Endothelial cell of umbilical vein (primary cell): Measurements from ENCODE around the gene NRXN3. TPM values are rescaled to one million over a fixed set of nuclear protein-coding genes. Genes with fewer than 3 reads are reported as not detected.

Experiments
- BruUV-seq: library from RNA; stranded (reverse); fragments of 400-500 nt; replicated peaks from 2 replicates; lab custom pipeline; 2021; lab: Mats Ljungman, UMichigan
- CTCF ChIA-PET: fragments of 300-600, 350-600 bp; sonication (Branson Sonifier 250); formaldehyde crosslinking; loops from one replicate; lab custom pipeline; 2021; ENCODE audit warnings: antibody characterized with exemption, inconsistent platforms; lab: Charles Lee
- POLR2A ChIA-PET: fragments of 300-600, 350-600 bp; sonication (Branson Sonifier 250); formaldehyde crosslinking; loops from one replicate; lab custom pipeline; 2021; ENCODE audit warnings: antibody characterized with exemption, inconsistent platforms; lab: Charles Lee
- DNase-seq: peaks from one replicate; pipeline ENCODE4 v3.0.0-alpha.2; 2011; ENCODE audit warnings: low read depth, low spot score
- FAIRE-seq: peaks from 2 replicates; lab custom pipeline; 2011; peaks lifted over from hg19 to GRCh38; lab: Jason Lieb, UNC
- H2AFZ ChIP-seq: 2 replicates; pipeline ENCODE4 v1.6.0; 2012; ENCODE audit warnings: low read depth, low read length, control low read depth, inconsistent platforms
- H3K27ac ChIP-seq: 2 replicates; pipeline ENCODE4 v1.5.1; 2011; ENCODE audit warnings: low read depth, mild to moderate bottlenecking, control low read depth, low read length, moderate library complexity; ENCODE audit not compliant: insufficient read depth
- H3K27me3 ChIP-seq, 2 experiments: 2 replicates each; pipeline versions ENCODE4 v1.6.0 to v1.6.1; 2011; ENCODE audit warnings: low read length in 2 of 2, mixed read lengths in 1 of 2; ENCODE audit not compliant: control insufficient read depth in 2 of 2, insufficient read depth in 2 of 2
- H3K36me3 ChIP-seq, 2 experiments: 2 replicates in 1 of 2; 3 replicates in 1 of 2; pipeline ENCODE4 v1.5.1; 2011; ENCODE audit warnings: low read length in 2 of 2, mild to moderate bottlenecking in 1 of 2, moderate library complexity in 1 of 2; ENCODE audit not compliant: control insufficient read depth in 2 of 2, insufficient read depth in 2 of 2; ENCODE audit errors: extremely low read depth in 1 of 2
- H3K4me1 ChIP-seq: 3 replicates; pipeline ENCODE4 v1.5.1; 2011; ENCODE audit warnings: mild to moderate bottlenecking, low read length; ENCODE audit not compliant: control insufficient read depth, insufficient read depth; ENCODE audit errors: extremely low read depth
- H3K4me2 ChIP-seq: 2 replicates; pipeline ENCODE4 v1.6.1; 2011; ENCODE audit warnings: low read length, control low read depth, mixed read lengths; ENCODE audit not compliant: insufficient read depth
- H3K4me3 ChIP-seq, 3 experiments: fragments of 200-600 bp in 1 of 3; sonication (generic), shearing (Covaris generic) in 1 of 3; replicated peaks in 1 of 3; 2 replicates each; pipeline ENCODE4 v1.5.1; 2011 to 2016; ENCODE audit warnings: control low read depth in 3 of 3, low read length in 3 of 3, mild to moderate bottlenecking in 2 of 3, inconsistent platforms in 1 of 3, low read depth in 1 of 3, moderate library complexity in 1 of 3; ENCODE audit not compliant: insufficient read depth in 1 of 3
- H3K79me2 ChIP-seq: 2 replicates; pipeline ENCODE4 v1.6.0; 2012; ENCODE audit warnings: low read length, inconsistent platforms; ENCODE audit not compliant: control insufficient read depth, insufficient read depth
- H3K9ac ChIP-seq: replicated peaks from 2 replicates; pipeline ENCODE3; 2011; ENCODE audit warnings: low read length, control low read depth; ENCODE audit not compliant: insufficient read depth; ENCODE audit errors: extremely low read depth
- H3K9me1 ChIP-seq: replicated peaks from 3 replicates; pipeline ENCODE4 v1.6.0; 2011; ENCODE audit warnings: mild to moderate bottlenecking, low read length; ENCODE audit not compliant: control insufficient read depth, insufficient read depth; ENCODE audit errors: extremely low read depth
- H3K9me3 ChIP-seq: replicated peaks from 2 replicates; pipeline ENCODE4 v1.5.1; 2012; ENCODE audit warnings: low read length, inconsistent platforms; ENCODE audit not compliant: control insufficient read depth, insufficient read depth
- H4K20me1 ChIP-seq: replicated peaks from 2 replicates; pipeline ENCODE3; 2011; ENCODE audit warnings: mild to moderate bottlenecking, low read length; ENCODE audit not compliant: control insufficient read depth, insufficient read depth; ENCODE audit errors: extremely low read depth
- EZH2 ChIP-seq: IDR thresholded peaks from 2 replicates; pipeline ENCODE4 v1.6.1; 2012; ENCODE audit warnings: borderline replicate concordance, low read depth, mild to moderate bottlenecking, moderate library complexity, low read length, inconsistent platforms; ENCODE audit not compliant: severe bottlenecking
- FOS ChIP-seq: IDR thresholded peaks from 2 replicates; pipeline ENCODE4 v1.6.1; 2011; ENCODE audit warnings: mild to moderate bottlenecking, low read length, moderate library complexity, borderline replicate concordance; ENCODE audit not compliant: insufficient read depth
- GATA2 ChIP-seq: IDR thresholded peaks from 2 replicates; pipeline ENCODE4 v1.7.0; 2011; ENCODE audit warnings: low read depth, mild to moderate bottlenecking, moderate library complexity, mixed read lengths, low read length; ENCODE audit not compliant: insufficient read length, insufficient read depth
- JUN ChIP-seq: IDR thresholded peaks from 2 replicates; pipeline ENCODE4 v1.6.1; 2011; ENCODE audit warnings: borderline replicate concordance, low read depth; ENCODE audit not compliant: insufficient read length, insufficient read depth
- MAX ChIP-seq: IDR thresholded peaks from 2 replicates; pipeline ENCODE4 v1.6.1; 2011; ENCODE audit not compliant: insufficient read depth, insufficient read length
- MYC ChIP-seq: IDR thresholded peaks from one replicate; pipeline ENCODE4 v1.6.1; 2011; ENCODE audit warnings: mild to moderate bottlenecking, low read depth, low read length
- POLR2A ChIP-seq: IDR thresholded peaks from 2 replicates; pipeline ENCODE4 v1.6.1; 2012; ENCODE audit warnings: low read depth, mild to moderate bottlenecking, control low read depth, low read length
- POLR2AphosphoS5 ChIP-seq: IDR thresholded peaks from 2 replicates; pipeline ENCODE4 v1.6.1; 2012; ENCODE audit warnings: low read depth, mild to moderate bottlenecking, control low read depth, low read length, moderate library complexity; ENCODE audit not compliant: insufficient read depth
- dilution Hi-C: fragments of 300-500 bp; cut with MboI; formaldehyde crosslinking; loops from one replicate; pipeline ENCODE4 v1.15.0; 2019; ENCODE audit warnings: low sequenced_read_pairs; ENCODE audit not compliant: extremely low pct_ligation_motif_present
- intact Hi-C: fragments of 100-400 bp; cut with micrococcal nuclease; formaldehyde crosslinking; loops from one replicate; pipeline ENCODE4 v1.10.0; 2022
- polyA plus RNA-seq, 4 experiments: library from polyadenylated mRNA; depleted of rRNA in 3 of 4; stranded (reverse) in 3 of 4; unstranded in 1 of 4; fragments of >200 nt; gene quantifications; 2 replicates each; pipeline versions ENCODE4 v1.2.1 to v1.2.3, GENCODE V29; 2011 to 2012; ENCODE audit warnings: missing spikeins in 1 of 4
- total RNA-seq: library from RNA; stranded (reverse); gene quantifications from 2 replicates; pipeline ENCODE4 v1.2.3, GENCODE V29; 2021
- TF ChIP-seq, protein P1 (sequence below), 2 donors: IDR thresholded peaks; 1 replicate in 1 of 2; 2 replicates in 1 of 2; pipeline ENCODE4 v1.5.1; 2011; ENCODE audit warnings: low read length in 2 of 2, mild to moderate bottlenecking in 2 of 2, moderate library complexity in 2 of 2, control low read depth in 1 of 2, inconsistent platforms in 1 of 2, low read depth in 1 of 2; ENCODE audit not compliant: insufficient read depth in 1 of 2; ENCODE audit errors: extremely low read depth in 1 of 2

NRXN3 gene
- total and polyA plus RNA-seq, 2 donors (not counting 3 experiments of a cell fraction or from before 2014, with no cell fraction given): 0.72 to 4.2 TPM

- BruUV-seq: no TSS peak
- dilution Hi-C loops: no loop called here
Measured at GRCh38 chr14:79852950-79853744, 1683.0 kb downstream of the NRXN3 start.

More at GRCh38 chr14:79852950-79853744, 1683.0 kb downstream of the NRXN3 start:
- H3K4me3 ChIP-seq: no peak overlapping the region
- H3K36me3 ChIP-seq: no peaks in the 10 kb centered on the region
- ChIA-PET POLR2A (no interaction called here), CTCF (no interaction called here)
- H3K4me2 ChIP-seq: no peak overlapping the region
- intact Hi-C loops: no loop called here
- H2AFZ ChIP-seq: no peak overlapping the region
- H3K9me1 ChIP-seq: no peaks in the 10 kb centered on the region
- FAIRE-seq: no peak
- no peaks in the 10 kb centered on the region for H3K4me1 ChIP-seq
- no peaks in the 10 kb centered on the region for H3K9me3 ChIP-seq
- DNase-seq: no peak
- TF ChIP-seq MYC: no peak
- TF ChIP-seq JUN: no peak
- no peak for TF ChIP-seq EZH2
- TF ChIP-seq POLR2AphosphoS5: no peak
- TF ChIP-seq MAX: no peak
- TF ChIP-seq POLR2A: no peak
- TF ChIP-seq, protein P1, sequence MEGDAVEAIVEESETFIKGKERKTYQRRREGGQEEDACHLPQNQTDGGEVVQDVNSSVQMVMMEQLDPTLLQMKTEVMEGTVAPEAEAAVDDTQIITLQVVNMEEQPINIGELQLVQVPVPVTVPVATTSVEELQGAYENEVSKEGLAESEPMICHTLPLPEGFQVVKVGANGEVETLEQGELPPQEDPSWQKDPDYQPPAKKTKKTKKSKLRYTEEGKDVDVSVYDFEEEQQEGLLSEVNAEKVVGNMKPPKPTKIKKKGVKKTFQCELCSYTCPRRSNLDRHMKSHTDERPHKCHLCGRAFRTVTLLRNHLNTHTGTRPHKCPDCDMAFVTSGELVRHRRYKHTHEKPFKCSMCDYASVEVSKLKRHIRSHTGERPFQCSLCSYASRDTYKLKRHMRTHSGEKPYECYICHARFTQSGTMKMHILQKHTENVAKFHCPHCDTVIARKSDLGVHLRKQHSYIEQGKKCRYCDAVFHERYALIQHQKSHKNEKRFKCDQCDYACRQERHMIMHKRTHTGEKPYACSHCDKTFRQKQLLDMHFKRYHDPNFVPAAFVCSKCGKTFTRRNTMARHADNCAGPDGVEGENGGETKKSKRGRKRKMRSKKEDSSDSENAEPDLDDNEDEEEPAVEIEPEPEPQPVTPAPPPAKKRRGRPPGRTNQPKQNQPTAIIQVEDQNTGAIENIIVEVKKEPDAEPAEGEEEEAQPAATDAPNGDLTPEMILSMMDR (IDR thresholded peaks at IDR 0.05; ENCODE audit: extremely low read depth in 1 of 2, insufficient read depth in 1 of 2, low read depth in 1 of 2, low read length in 2 of 2): no peak
- no peak for TF ChIP-seq FOS
- no peak for TF ChIP-seq GATA2
- H3K9ac ChIP-seq: no peak overlapping the region
- H3K79me2 ChIP-seq: no peaks in the 10 kb centered on the region
- H4K20me1 ChIP-seq: no peaks in the 10 kb centered on the region
- no peak overlapping the region for H3K27ac ChIP-seq
- H3K27me3 ChIP-seq: no peaks in the 10 kb centered on the region
